IPS DF 6.9 (cell line): ENCODE measurements around the gene AK9.
"Not testable (repeated sequence)": the region's sequence is repeated elsewhere in the genome, so short reads cannot be mapped to it uniquely, and the experiment has no call there.

ENCODE experiments used
- DNase-seq: peaks from one replicate; pipeline ENCODE4 v3.0.0-alpha.2; 2013; ENCODE audit warnings: low read depth, low spot score
- H3K27ac ChIP-seq: one replicate; pipeline ENCODE4 v1.5.1; 2013; ENCODE audit warnings: low read length, control low read depth
- H3K27me3 ChIP-seq: 2 replicates; pipeline ENCODE4 v1.6.1; 2013; ENCODE audit warnings: mild to moderate bottlenecking, low read length; ENCODE audit not compliant: control insufficient read depth, insufficient read depth
- H3K36me3 ChIP-seq: 2 replicates; pipeline ENCODE4 v1.6.1; 2013; ENCODE audit warnings: low read length; ENCODE audit not compliant: control insufficient read depth, insufficient read depth
- H3K4me1 ChIP-seq: 2 replicates; pipeline ENCODE4 v1.6.1; 2013; ENCODE audit warnings: low read length; ENCODE audit not compliant: control insufficient read depth, insufficient read depth
- H3K4me3 ChIP-seq: 2 replicates; pipeline ENCODE4 v1.5.1; 2013; ENCODE audit warnings: mild to moderate bottlenecking, low read length
- H3K9me3 ChIP-seq: 2 replicates; pipeline ENCODE4 v1.6.1; 2013; ENCODE audit warnings: low read length, inconsistent platforms; ENCODE audit not compliant: control insufficient read depth, insufficient read depth
- WGBS: extraction: QIAGEN DNeasy Blood & Tissue Kit; methylation state at CpG from one replicate; pipeline ENCODE4 v1.1.7; 2013; ENCODE audit warnings: mixed read lengths, missing lambda C conversion rate; ENCODE audit not compliant: insufficient read length, insufficient coverage; 5-methylcytosine and 5-hydroxymethylcytosine counted together

Gene AK9

DNA sequence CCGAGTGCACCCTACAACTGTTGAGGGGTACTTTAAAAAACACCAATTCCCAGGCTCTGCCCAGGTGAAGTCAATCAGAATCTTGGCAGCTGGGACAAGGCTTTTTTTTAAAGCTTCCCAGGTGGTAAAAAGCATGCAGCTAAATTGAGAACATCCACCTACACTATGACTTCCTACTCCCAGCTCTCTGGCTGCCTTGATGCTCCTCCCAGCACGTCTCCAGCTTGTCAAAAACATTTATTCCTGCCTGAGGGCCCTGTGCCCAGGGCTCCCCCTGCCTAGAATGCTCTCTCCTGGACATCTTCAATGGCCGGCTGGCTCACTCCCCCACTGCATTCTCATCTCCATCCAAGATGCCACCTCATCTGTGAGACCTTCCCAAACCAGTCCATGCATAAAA lies 217.9 kb downstream of the AK9 start:
- WGBS: no CpG with 5 or more reads among the region's 3 CpGs
- no peaks in the 10 kb centered on the region for H3K27me3 ChIP-seq
- DNase-seq: no peak
- no peak overlapping the region for H3K4me3 ChIP-seq
- no peaks in the 10 kb centered on the region for H3K9me3 ChIP-seq
- peaks cover 49% of the 10 kb centered on the region for H3K36me3 ChIP-seq
- peaks cover 2% of the 10 kb centered on the region; the same call in 1 of the 2 replicates for H3K4me1 ChIP-seq
- H3K27ac ChIP-seq: no peak overlapping the region

DNA sequence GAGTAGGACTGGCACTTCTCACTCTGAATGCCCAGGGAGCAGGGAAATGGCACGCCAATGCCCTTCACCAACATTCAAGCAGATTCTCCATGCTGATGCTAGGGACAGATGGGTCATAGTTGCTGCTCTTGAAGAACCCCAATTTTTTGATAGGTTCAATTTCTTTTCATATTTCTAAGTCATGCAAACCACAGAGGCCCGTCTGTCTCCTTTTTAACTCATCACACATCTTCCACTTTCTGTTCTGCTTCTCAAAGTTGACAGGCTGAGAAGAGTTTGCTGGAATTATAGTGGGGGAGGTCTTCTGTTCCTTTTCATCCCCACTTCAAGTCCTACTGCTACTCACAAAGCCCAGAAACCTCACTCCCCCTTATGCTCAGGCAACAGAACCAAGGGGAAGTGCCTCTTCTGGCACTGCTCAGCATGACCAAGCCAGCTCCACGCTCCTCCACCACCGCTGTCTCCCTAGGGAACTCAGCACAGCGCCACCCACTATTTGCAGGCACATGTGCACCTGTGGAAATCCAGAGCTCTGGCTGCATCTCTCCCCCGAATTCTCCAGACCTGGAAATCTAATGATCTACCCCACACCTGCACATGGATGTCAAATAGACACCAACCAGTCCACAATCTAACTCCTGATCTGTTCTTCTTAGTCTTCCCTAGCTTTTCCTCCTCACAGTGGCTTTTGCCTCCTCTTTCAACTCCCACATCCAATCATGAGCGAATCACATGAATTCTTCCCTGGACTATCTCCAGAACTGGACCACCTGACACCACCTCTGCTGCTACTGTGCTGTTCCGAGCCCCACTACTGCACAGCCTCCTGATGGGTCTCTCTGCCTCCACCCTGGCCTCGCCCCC lies 218.6 kb downstream of the AK9 start:
- Histone ChIP-seq H3K27me3 (no peaks in the 10 kb centered on the region), H3K9me3 (no peaks in the 10 kb centered on the region), H3K27ac (no peak overlapping the region), H3K36me3 (peaks cover 49% of the 10 kb centered on the region), H3K4me3 (no peak overlapping the region), H3K4me1 (no peaks in the 10 kb centered on the region)
- no peak for DNase-seq
- no CpG with 5 or more reads among the region's 9 CpGs for WGBS

DNA sequence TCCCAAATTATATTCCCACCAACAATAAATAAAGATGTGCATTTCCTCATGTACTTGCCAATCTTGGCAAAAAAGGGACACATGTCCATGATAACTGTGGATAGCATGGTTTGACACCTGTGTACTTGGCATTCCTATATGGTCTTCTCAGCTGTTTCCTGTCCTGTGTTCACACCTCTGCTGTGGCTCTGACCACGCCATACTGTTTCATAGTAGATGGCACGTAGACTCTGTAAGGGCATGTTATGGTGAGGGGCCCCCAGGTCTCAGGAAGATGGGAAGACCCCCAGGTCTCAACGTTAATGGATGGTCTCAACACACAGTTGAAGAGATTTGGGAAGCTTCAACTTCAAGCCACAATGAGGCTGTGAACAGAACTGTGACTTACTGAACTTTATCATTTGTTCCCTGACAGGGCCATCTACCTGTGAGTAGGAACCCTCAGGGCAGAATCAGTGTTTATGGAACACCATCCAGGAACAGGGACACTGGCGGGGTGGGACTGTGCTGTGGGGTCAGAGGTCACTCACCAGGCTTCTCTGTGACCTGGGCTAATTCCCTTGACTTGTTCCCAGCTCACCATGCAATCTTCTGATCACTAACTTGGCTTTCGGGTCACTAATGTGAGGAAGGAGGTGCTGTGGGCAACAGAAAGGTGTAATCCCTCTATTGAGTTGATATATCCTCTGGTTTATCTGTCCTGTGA lies 219.7 kb downstream of the AK9 start:
- H3K4me3 ChIP-seq: no peak overlapping the region
- no peaks in the 10 kb centered on the region for H3K4me1 ChIP-seq
- H3K36me3 ChIP-seq: peaks cover 50% of the 10 kb centered on the region
- no CpG with 5 or more reads among the region's 5 CpGs for WGBS
- no peak overlapping the region for H3K27ac ChIP-seq
- no peaks in the 10 kb centered on the region for H3K9me3 ChIP-seq
- no peaks in the 10 kb centered on the region for H3K27me3 ChIP-seq
- no peak for DNase-seq

DNA sequence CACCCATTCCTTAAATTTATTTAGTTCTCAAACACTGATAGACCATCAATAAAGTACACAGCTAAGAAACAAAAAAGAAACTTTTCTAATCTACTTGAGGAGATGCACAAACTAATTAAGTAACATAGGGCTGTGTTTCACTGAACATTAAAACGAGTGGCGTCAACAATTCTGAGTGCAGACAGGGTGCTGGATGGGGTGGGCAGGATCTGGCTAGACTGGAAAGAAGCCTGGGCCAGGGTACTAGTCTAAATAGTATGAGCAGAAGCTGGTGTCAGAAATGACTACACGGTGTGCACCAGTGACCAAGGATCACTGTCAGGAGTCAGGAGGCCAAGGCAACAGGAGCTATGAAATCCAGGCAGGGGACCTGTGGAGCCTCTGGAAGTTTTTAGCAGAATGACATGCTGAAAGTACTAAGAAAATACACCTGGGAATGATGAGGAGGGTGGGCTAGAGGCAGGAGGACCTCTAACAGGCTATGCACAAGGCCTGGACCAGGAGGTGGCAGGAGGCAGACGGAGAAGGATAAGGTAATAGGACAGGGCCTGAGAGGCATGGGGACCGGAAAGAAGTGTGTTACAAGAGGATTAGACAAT lies 221.3 kb downstream of the AK9 start:
- no peak for DNase-seq
- H3K4me3 ChIP-seq: no peak overlapping the region
- H3K9me3 ChIP-seq: no peaks in the 10 kb centered on the region
- H3K4me1 ChIP-seq: no peaks in the 10 kb centered on the region
- H3K36me3 ChIP-seq: peaks cover 52% of the 10 kb centered on the region
- no peaks in the 10 kb centered on the region for H3K27me3 ChIP-seq
- WGBS: no CpG with 5 or more reads among the region's 5 CpGs
- no peak overlapping the region for H3K27ac ChIP-seq

DNA sequence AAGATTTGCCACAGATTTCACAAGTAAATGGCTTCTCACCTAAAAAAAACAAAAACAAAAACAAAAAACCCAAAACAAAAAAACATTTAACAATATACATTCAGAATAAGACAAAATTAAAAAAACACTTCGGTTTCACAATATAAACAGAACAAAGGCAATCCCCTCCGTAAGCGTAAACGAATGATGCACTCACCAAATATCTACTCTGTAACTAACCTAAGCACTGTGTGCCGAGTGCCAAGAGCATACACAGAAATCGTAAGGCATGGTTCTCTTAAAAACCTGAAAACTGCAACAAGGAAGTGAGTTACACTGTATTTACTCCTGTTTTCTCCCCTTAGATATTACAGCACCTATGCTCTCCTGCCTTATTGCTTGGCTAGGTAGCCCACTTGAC lies 223.3 kb downstream of the AK9 start:
- no peak overlapping the region for H3K4me3 ChIP-seq
- H3K36me3 ChIP-seq: peaks cover 44% of the 10 kb centered on the region
- no peaks in the 10 kb centered on the region for H3K27me3 ChIP-seq
- no peaks in the 10 kb centered on the region for H3K9me3 ChIP-seq
- H3K4me1 ChIP-seq: no peaks in the 10 kb centered on the region
- no peak for DNase-seq
- H3K27ac ChIP-seq: no peak overlapping the region
- WGBS: 100% methylated on average over 2 of the region's 6 CpGs

DNA sequence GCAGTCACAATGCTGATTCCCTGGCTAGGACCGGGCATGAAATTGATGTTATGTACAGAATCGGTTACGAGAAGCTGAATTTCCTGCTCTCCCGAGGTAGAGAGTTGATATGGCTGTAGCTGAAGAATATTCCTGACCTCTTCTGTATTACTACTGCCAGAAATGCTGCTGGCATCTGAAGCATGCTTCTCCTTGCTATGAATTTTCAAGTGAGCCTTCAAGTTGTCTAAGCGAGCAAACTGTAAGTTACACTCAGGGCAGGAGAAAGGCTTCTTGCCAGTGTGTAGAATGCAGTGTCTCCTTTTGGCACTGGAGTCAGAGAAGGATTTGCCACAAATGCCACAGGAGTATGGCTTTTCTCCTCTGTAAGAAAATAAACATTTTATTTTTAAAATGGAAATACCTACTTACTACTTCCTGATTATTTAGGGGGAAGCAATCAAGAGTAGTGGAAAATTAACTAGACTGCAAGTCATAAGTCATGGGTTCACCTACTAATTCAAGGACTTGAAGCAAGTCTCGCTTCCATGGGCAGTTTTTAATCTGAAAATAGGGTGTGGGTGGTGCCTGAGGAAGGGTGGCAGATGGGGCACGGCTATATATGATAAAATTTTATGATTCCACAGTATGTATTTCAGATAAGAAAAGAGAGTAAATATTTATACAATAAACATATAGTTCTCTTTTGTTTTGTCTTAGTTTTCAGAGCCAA lies 224.6 kb downstream of the AK9 start:
- DNase-seq: no peak
- H3K4me1 ChIP-seq: no peaks in the 10 kb centered on the region
- no peaks in the 10 kb centered on the region for H3K9me3 ChIP-seq
- WGBS: no CpG with 5 or more reads among the region's 7 CpGs
- no peak overlapping the region for H3K27ac ChIP-seq
- H3K4me3 ChIP-seq: no peak overlapping the region
- H3K36me3 ChIP-seq: peaks cover 32% of the 10 kb centered on the region
- no peaks in the 10 kb centered on the region for H3K27me3 ChIP-seq

DNA sequence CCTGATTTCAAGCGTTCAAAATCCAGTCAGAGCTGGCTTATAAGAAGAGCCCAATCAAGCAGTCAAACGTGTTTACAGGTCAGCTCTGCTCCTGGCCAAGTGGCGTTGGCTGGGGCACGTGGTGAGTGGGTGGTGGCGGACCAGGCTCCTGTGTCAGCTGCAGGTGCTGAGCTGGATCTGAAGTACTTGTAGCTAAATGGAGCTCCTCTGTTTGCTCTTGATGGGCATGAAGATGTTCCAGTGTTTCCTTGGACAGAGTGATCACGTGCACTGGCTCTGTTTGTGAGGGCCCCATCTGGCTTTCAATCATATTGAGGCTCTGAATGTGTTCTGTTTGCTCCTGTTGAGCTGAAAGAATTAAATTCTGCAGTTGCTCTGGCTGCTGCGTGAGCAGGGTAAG lies 225.2 kb downstream of the AK9 start:
- Histone ChIP-seq H3K36me3 (peaks cover 27% of the 10 kb centered on the region), H3K27ac (no peak overlapping the region)
- DNase-seq: no peak

DNA sequence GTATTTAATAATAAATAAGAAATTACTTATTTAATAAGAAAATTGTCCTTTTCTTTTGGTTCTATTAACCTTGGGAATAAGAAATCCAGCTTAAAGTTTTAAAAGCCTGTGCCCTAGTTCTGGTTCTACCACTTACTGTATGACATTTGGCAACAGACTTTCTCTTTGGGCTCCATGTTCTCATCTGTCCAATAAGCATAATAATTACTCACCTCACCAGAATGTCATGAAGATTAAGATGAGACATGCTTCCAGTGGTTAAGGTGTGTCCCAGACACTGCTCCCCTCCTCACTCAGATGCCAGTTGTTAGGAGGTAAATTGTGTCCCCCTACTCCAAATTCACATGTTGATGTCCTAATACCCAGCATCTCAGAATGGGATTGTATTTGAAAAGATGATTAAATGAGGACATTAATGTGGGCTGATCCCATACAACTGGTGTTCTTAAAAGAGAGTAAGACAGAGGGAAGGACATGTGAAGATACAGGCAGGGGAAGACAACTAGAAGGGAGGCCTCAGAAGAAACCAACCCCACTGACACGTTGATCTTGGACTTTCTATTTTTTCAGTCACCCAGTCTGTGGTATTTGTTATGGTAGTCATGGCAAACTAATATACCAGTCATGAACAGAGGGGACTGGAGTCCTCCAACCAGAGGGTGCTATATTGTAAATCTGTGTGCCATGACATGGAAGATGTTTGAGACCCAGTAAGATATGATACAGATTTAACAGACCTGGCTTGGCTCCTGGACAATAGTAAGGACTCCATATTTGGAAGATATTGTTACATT lies 229.1 kb downstream of the AK9 start:
- DNase-seq: no peak
- no peaks in the 10 kb centered on the region for H3K27me3 ChIP-seq
- no CpG with 5 or more reads among the region's 1 CpG for WGBS
- H3K4me3 ChIP-seq: no peak overlapping the region
- no peaks in the 10 kb centered on the region; the same call in 1 of the 2 replicates for H3K4me1 ChIP-seq
- no peak overlapping the region for H3K27ac ChIP-seq
- no peaks in the 10 kb centered on the region for H3K9me3 ChIP-seq
- H3K36me3 ChIP-seq: peaks cover 11% of the 10 kb centered on the region

More for the DNA sequence above, 225.2 kb downstream of the AK9 start:
- Histone ChIP-seq H3K9me3 (no peaks in the 10 kb centered on the region), H3K27me3 (no peaks in the 10 kb centered on the region), H3K4me1 (no peaks in the 10 kb centered on the region), H3K4me3 (no peak overlapping the region)
- WGBS: no CpG with 5 or more reads among the region's 7 CpGs

DNA sequence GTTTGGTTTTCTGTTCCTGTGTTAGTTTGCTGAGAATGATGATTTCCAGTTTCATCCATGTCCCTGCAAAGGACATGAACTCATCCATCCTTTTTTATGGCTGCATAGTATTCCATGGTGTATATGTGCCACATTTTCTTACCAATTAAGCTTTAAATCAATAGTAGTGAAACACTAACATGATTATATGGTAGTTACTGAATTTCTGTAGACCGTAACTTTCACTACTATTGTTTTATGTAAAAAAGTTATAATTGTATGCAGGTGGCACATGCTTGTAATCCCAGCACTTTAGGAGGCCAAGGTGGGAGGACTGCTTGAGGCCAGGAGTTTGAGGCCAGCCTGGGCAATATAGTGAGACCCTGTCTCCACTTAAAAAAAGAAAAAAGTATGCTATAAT lies 229.8 kb downstream of the AK9 start:
- no CpG with 5 or more reads among the region's 1 CpG for WGBS
- not testable (repeated sequence) for H3K4me3 ChIP-seq, H3K27ac ChIP-seq, H3K27me3 ChIP-seq, H3K36me3 ChIP-seq, H3K4me1 ChIP-seq, H3K9me3 ChIP-seq, DNase-seq
